SKM-1 (cell line): ENCODE measurements around the gene PHLPP1.
"Not testable (repeated sequence)": the region's sequence is repeated elsewhere in the genome, so short reads cannot be mapped to it uniquely, and the experiment has no call there.

Experiments
- DNase-seq: peaks from one replicate; lab custom pipeline; 2025; ENCODE audit not compliant: unreplicated experiment; lab: John Stamatoyannopoulos, UW

The PHLPP1 gene

DNA sequence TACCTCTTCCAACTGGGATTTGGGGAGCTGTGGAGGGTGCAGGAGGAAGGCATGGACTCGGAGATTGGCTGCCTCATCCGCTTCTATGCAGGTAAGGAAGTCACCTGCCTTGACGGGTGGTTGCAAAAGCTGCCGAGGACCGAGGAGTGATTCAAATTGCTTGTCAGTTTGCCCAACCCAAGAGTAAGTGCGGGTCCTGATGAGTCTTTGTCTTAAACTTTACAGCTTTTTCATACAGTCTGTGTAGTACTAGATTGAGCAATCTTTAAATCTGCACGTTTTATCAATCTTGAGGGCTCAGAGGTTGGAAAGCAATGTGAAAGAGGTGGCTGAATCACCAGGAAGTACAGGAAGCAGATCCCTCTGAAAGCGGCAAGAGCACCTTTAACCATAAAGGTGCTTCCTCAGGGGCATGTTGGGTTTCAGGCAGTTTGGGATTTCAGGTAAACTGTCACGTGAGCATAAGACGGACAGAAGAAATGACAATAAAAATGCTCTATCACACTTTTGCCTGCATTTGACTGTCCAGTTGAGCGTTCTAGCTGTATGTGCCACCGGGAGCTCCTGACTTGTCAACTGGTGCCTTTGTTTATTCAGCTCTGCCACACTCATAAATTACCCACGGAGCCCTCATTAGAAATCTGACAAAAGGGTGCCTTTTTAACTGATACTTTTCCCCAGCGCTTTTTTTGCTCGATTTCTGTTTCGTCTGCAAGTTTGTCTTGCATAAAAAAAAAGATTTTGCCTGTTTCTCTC, 2.0 kb downstream of the PHLPP1 start:
- peak; percentile 40 for DNase-seq

DNA sequence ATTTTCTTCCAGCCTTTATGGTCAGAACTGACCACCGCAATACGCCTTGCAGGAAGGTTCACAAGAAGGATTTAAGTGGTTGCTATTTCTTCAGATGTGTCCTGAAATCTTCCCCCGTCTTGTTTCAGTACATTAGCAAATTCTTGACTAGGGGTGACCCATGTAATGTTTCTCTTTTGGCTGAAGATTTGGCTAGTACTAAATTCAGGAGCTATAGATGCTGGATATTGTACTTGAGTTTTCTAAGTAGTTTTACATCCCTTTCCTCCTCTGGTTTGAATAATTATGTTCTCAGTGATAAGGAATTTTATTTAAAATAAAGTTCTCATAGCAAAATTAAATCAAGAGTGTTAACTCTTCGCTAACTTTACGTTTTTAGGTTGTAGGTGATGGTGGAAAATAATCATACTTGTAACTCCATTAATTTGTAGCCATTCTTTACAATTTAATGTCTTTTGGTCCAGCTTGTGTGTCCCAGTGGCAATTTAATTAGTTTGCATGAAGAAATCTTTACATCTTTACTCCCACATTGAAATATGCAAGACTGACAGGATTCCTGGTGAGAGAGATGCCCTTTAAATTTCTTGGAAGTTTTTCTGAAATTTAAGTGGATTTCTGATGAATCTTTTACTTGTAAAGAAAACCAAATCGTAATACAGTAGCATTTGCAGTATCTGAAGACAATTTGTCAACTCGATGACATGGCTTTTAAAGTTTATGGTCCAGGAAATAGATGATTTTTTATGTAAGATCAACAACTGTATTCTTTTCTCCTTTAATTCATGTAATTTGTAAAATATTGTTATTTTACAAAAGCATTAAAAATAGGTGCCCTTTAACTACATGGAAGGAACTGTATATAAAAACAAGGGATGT, 2.8 kb downstream of the PHLPP1 start:
- DNase-seq: no peak

DNA sequence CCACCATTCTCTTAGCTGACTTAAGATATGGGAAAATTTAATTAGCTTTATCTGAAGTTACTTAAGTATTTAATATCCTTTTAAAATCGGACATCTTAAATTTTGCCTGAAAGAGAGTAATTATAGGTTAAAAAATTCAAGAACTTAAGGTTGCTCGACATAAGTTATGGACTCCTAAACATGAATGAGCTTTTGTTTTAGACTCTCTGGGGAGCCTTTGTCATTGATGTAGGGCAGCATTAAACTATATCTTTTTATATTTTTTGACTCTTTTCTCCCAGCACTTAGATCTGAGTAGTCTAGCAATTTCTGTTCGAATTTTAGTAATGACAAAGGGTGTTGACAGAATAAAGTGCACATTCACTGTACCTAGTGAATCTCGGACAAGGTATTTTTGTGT, 4.7 kb downstream of the PHLPP1 start:
- no peak for DNase-seq

- DNase-seq: no peak
Observed at GRCh38 chr18:62720766-62721613, 5.6 kb downstream of the PHLPP1 start.

- no peak for DNase-seq
Observed at GRCh38 chr18:62721839-62722795, 6.8 kb downstream of the PHLPP1 start.

DNA sequence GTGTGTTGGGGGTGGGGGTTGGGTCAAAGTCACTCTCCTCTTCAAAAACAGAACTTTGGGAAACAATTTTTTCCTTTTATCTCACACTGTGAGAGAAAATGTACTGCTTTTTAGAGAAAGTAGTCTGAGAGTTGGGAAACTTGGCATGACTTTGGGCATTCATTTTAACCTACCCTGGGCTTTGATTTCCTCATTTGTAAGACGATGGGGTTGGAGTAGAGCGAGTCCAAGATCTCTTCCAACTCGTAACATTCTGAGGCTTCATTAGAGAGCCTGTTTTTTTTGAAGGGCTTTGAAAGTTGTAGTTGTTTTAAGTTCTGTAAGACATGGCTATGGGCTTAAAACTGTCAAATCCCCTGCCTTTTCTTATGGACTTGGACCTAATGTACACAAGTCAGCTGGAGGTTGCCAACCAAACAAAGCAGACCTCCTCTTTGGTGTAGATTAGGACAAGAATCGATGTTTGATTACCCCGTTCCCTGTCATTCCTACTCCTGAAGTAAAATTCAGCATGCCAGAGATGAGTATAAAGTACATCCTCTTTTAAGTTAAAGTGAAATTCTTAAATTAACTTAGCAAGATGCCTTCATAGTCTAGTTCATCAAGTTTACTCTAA, 8.4 kb downstream of the PHLPP1 start:
- no peak for DNase-seq

DNA sequence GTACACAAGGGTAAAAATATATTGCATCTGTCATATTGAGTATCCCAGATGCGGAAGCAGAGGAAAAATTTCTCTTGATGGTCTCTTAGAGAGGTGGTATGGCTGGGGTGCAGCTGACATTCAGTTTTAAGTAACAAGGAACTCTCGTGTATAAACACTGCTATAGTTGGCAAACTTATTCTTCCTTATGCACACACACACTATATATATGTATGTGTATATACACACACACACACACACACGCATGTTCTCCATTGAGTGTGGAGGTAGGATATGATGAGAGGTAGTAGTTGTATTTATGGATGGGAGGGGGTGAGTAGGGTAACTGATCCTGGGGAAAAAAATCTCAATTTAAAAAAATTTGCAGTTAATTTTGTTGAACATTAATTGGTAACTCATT, 10.6 kb downstream of the PHLPP1 start:
- DNase-seq: no peak

DNA sequence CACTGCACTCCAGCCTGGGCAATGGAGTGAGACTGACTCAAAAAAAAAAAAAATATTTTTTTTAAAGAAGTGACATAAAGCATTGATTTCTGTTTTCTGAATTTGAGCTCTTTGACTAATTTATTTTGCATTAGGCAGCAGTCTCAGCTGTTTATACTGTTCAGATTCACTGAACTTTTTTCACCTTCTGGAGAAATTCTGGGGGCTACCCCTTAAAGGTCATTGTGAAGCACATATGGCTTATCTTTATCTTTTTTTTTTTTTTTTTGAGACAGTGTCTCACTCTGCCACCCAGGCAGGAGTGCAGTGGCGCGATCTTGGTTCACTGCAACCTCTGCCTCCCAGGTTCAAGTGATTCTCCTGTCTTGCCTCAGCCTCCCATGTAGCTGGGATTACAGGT, 12.9 kb downstream of the PHLPP1 start:
- DNase-seq: no peak

- no peak for DNase-seq
Observed at GRCh38 chr18:62729487-62730386, 14.4 kb downstream of the PHLPP1 start.

DNA sequence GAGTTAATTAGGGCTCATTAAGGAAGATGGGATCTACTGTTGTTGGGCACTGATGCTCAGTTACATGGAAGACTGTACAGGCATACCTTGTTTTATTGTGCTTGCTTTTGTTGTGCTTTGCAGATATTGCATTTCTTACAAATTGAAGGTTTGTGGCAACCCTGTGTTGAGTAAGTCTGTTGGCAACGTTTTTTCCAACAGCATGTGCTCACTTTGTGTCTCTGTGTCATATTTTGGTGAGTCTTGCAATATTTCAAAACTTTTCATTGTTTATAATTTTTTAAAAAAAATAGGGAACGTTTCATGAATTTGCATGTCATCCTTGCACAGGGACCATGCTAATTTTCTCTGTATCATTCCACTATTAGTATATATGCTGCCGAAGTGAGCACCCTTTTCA, 15.6 kb downstream of the PHLPP1 start:
- no peak for DNase-seq

- DNase-seq: no peak
Observed at GRCh38 chr18:62732617-62733016, 17.3 kb downstream of the PHLPP1 start.

DNA sequence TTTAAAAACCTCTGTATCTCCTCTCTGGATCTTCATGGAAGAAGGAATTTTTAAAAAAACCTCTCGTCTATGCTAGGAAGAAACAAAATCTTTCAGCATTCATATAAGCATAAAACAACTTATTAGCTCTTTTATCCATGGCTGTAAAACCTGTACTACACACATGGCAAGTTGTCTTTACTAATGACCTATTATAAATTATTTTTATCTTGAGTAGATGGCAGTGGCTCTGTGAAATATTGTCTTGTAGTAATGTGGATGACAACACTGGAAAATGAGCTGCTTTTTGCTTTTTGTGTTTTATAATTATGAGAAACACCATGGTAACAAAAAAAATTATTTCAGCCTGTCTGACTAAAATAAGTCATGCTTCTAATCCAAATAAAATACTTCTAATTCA, 18.9 kb downstream of the PHLPP1 start:
- DNase-seq: no peak

- DNase-seq: no peak
Observed at GRCh38 chr18:62735387-62735786, 20.0 kb downstream of the PHLPP1 start.

DNA sequence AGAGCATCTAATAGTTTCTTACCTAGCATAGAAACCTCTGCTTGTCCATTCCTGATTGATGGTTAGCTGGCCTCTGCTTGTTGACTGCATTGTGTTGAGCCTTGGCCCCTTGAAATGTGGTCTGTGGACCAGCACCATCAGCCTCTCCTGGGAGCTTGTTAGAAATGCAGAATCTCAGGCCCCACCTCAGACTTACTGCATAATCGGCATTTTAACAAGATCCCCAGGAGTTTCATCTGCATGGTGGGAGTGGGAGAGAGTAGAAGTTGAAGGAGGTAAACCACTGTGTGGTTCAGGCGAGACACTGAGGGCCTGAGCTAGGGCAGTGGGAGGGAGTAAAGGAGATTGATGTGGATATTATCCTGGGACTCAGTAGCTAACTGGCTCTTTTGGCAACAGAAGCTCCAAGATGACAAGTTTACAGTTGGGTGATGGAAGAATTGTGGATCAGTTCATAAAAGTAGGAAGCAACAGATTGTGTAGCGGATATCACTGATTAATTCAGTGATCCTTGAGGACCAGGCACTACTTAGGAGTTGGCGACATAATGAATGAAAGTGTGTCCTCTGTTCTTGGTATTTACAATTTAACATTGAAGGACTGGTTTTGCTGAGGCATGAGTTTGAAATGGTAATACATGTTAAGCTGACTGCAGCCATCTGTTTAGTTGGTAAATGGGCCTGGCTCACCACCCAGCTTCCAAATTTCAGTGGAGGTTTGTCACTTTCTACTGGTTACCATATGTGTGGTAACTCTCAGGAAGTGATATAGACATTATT, 20.9 kb downstream of the PHLPP1 start:
- DNase-seq: no peak

- no peak for DNase-seq
Observed at GRCh38 chr18:62737241-62737873, 22.0 kb downstream of the PHLPP1 start.

DNA sequence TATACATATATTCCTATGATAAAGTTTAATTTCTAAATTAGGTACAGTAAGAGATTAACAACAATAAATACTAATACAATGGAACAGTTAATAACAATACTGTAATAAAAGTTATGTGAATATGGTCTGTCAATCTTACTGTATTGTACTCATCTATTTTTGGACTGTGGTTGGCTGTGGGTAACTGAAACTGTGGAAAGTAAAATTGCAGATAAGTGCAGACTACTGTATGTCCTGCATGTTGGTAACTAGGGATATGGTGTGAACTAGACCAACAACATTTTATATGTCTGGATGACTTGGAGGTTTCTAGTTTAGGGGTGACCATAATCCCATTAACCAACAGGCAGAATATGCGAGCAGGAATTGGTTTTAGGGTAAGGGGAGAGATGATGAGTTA, 23.3 kb downstream of the PHLPP1 start:
- DNase-seq: no peak

DNA sequence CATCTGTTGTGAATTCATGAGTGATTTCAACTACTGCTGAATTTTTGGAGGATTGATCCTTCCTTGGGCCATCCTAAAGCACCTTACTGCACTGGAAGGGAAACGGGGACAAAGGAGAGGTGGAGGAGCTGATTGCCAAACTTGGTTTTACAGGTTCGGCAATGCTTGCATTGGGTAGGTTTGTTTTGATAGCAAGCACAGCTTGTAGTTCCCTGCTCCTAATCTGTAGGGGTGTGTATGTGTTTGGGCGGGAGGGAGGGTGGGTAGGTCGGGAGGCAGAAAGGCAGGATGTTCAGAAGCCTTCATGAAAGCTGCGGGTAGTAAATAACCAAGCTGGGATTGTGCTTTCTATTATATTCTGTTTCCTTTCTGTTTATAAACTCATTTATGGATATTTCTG, 24.6 kb downstream of the PHLPP1 start:
- DNase-seq: no peak

- not testable (repeated sequence) for DNase-seq
Observed at GRCh38 chr18:62740650-62741049, 25.3 kb downstream of the PHLPP1 start.
